Measurements from ENCODE around the gene CCDC177. TPM values are rescaled to one million over a fixed set of nuclear protein-coding genes. Genes with fewer than 3 reads are reported as not detected.

Gene CCDC177
- total RNA-seq, 2 experiments from 2014 or later, result not detected

DNA sequence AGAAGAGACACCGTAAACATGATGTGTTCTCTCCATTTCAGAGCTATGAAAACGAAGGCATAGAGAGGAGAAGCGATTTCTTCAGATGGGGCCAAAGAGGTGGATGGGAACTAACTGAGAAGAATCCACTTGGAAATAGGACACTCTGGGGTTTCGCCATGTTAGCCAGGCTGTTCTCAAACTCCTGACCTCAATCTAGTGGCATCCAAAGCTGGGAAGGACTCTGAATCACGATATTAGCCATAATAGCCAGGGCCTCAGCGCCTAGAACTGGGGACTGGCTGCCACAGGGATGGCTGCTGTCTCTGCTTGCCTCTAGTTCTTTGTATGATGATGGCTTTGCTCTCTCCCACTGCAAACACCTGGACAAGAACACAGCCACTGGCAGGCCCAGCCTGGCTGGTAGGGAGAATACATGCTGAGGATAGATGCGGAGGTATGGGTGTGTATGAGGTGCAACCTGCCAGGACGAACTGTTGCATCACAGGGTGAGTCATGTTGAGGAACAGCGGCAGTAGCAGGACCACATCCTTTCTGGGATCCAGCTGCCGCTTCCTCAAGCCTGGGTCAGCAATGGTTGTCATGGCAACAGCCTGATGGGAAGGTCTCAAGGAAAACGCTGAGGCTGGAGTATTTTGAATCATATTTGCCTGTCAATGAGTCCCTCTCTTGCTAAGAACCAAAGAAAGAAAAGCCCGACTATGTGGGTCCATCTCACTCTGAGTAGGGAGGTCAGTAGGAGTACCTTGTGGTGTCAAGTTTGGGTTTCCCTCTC, 31.1 kb downstream of the CCDC177 start:
- intact Hi-C loops (cut with micrococcal nuclease), result no loop called here
- no peaks in the 10 kb centered on the region for H3K36me3 Mint-ChIP-seq (ENCODE audit: low read depth)
- H3K4me3 Mint-ChIP-seq, result no peak overlapping the region
- H3K27me3 Mint-ChIP-seq, result peaks cover 23% of the 10 kb centered on the region
- H3K4me1 Mint-ChIP-seq (ENCODE audit: low read depth), result peaks cover 9% of the 10 kb centered on the region
- ChIA-PET POLR2A (no interaction called here), CTCF (interaction anchor here (1.0 to 1.3 kb wide), 2 partner anchors 29 to 69 kb away, joined by 3 to 5 read pairs; no protein-coding TSS in a partner anchor)
- no peaks in the 10 kb centered on the region for H3K9me3 Mint-ChIP-seq
- ATAC-seq (peak; percentile 86), DNase-seq (peak; percentile 65)
- TF ChIP-seq, protein P1, sequence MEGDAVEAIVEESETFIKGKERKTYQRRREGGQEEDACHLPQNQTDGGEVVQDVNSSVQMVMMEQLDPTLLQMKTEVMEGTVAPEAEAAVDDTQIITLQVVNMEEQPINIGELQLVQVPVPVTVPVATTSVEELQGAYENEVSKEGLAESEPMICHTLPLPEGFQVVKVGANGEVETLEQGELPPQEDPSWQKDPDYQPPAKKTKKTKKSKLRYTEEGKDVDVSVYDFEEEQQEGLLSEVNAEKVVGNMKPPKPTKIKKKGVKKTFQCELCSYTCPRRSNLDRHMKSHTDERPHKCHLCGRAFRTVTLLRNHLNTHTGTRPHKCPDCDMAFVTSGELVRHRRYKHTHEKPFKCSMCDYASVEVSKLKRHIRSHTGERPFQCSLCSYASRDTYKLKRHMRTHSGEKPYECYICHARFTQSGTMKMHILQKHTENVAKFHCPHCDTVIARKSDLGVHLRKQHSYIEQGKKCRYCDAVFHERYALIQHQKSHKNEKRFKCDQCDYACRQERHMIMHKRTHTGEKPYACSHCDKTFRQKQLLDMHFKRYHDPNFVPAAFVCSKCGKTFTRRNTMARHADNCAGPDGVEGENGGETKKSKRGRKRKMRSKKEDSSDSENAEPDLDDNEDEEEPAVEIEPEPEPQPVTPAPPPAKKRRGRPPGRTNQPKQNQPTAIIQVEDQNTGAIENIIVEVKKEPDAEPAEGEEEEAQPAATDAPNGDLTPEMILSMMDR (IDR thresholded peaks at IDR 0.05), result no peak
- no peak overlapping the region for H3K27ac Mint-ChIP-seq

DNA sequence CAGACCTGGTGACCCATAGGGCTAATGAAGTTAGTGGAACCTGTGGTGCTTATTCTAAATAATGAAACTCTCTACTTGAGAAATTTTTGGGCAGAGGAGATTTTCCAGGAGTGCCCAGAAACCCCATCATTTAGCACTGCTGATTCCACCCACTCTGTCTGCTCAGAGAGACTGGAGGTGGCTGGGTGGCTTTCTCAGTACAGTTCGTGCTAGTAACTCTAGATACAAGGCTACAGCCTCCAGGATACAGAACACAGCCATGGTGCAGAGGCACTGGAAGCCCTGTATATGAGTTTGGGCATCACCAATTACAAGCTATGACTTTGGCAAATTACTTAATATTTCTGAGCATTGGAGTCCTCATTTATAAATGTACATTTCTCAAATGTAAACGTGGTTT, 32.4 kb downstream of the CCDC177 start:
- ChIA-PET POLR2A (no interaction called here), CTCF (no interaction called here)
- Mint-ChIP-seq H3K4me3 (no peak overlapping the region), H3K36me3 (ENCODE audit: low read depth) (no peaks in the 10 kb centered on the region), H3K27me3 (peaks cover 25% of the 10 kb centered on the region), H3K4me1 (ENCODE audit: low read depth) (peaks cover 9% of the 10 kb centered on the region), H3K27ac (no peak overlapping the region), H3K9me3 (no peaks in the 10 kb centered on the region)
- TF ChIP-seq, protein P1 (IDR thresholded peaks at IDR 0.05), result no peak
- intact Hi-C loops (cut with micrococcal nuclease), result no loop called here
- ATAC-seq (no peak), DNase-seq (no peak)

DNA sequence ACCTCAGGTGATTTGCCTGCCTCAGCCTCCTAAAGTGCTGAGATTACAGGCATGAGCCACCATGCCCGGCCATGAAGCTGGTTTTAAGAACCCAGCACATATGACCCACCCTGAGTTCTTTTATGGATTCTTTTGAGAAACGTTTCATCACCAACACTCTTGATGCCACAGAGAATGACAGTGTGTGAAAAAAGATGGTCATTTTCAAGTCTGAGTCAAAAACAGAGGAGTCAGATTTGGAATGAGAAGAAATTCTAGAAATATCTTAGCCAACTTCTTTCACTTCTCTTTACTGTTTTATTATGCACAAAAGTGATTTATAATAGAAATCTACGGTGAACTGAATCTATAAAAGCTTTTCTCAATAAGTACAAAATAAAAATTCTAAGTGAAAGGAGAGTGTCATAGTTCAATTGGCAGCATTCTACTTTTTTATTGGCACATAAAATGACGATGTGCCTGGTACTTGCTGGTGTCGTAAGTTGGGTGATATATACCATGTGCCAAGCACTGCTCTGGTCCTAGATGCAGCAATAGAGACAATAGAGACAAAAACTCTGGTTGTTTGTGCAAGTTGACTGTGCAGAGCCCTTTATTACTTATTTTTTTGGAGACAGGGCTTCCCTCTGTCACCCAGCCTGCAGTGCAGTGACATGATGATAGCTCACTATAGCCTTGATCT, 33.9 kb downstream of the CCDC177 start:
- CTCF ChIA-PET, result interaction anchor here (4.6 kb wide), 1 partner anchor 7 kb away, joined by 14 read pairs; no protein-coding TSS in a partner anchor

DNA sequence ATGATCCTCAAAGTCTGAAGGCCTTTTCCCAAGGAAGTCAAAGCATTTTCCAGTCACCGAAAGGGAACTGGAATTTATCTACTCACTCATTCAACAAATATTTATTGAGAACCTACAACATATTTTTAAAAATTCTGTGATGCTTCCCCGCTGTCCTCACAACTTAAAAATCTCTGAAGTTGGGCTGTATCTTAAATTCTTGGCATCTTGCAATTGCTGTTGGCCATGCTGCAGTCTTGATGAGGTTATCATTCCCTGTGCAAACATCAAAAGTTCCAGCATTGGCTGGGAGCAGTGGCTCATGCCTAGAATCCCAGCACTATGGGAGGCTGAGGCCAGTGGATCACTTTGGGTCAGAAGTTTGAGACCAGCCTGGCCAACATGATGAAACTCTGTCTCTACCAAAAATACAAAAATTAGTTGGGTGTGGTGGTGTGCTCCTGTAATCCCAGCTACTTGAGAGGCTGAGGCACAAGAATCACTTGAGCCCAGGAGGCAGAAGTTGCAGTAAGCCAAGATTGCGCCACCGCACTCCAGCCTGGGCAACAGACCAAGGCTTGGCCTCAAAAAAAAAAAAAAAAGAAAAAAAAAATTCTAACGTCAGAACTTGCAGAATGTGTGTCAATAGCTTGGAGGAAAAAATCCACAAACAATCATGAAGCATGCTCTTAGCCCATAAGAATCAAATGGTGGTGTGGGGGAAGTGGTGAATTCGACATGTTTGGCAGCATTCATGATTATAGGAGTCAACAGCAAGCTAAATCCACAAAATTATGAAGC, 34.9 kb downstream of the CCDC177 start:
- no peaks in the 10 kb centered on the region for H3K9me3 Mint-ChIP-seq
- intact Hi-C loops (cut with micrococcal nuclease), result no loop called here
- peaks cover 9% of the 10 kb centered on the region for H3K4me1 Mint-ChIP-seq (ENCODE audit: low read depth)
- POLR2A ChIA-PET, result no interaction called here
- ATAC-seq (no peak), DNase-seq (no peak)
- H3K36me3 Mint-ChIP-seq (ENCODE audit: low read depth), result no peaks in the 10 kb centered on the region
- peaks cover 26% of the 10 kb centered on the region for H3K27me3 Mint-ChIP-seq
- H3K27ac Mint-ChIP-seq, result no peak overlapping the region
- TF ChIP-seq, protein P1 (IDR thresholded peaks at IDR 0.05), result no peak
- CTCF ChIA-PET, result interaction anchor here (4.6 kb wide), 1 partner anchor 8 kb away, joined by 14 read pairs; no protein-coding TSS in a partner anchor
- no peak overlapping the region for H3K4me3 Mint-ChIP-seq

More for the DNA sequence above, 33.9 kb downstream of the CCDC177 start:
- TF ChIP-seq, protein P1 (IDR thresholded peaks at IDR 0.05), result no peak
- DNase-seq (no peak), ATAC-seq (no peak)
- POLR2A ChIA-PET, result no interaction called here
- Mint-ChIP-seq H3K27me3 (peaks cover 21% of the 10 kb centered on the region), H3K4me3 (no peak overlapping the region), H3K4me1 (ENCODE audit: low read depth) (peaks cover 9% of the 10 kb centered on the region), H3K9me3 (no peaks in the 10 kb centered on the region), H3K27ac (no peak overlapping the region), H3K36me3 (ENCODE audit: low read depth) (no peaks in the 10 kb centered on the region)
- intact Hi-C loops (cut with micrococcal nuclease), result no loop called here
